ENCODE results near the gene UNC13A. TPM values are rescaled to one million over a fixed set of nuclear protein-coding genes. Genes with fewer than 3 reads are reported as not detected.

Gene UNC13A
- total RNA-seq, 1 experiment from 2014 or later, result 29.0 TPM

DNA sequence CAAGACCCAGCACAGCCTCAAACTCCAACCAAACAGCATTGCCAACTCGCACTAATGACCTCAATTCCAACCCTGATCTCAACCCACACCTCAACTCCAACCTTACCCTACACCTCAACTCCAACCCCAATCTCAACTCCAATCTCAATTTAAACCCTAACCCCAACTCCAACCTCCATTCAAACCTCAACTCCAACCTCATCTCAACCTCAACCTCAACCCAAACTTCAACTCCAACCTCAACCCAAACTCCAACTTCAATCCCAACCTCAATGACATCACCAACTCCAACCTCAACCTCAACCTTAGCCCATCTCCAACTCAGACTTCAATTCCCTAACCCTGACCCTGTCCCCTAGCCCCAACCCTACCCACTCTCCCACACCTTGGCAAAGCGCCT is 58.4 kb downstream of the UNC13A start:
- peaks cover 0 to 1% of the 10 kb centered on the region in 2 experiments; a peak in 1 of 4 replicates for H3K36me3 ChIP-seq (ENCODE audit: control insufficient read depth in 1 of 2, insufficient read depth in 2 of 2, low read length in 2 of 2)
- H3K4me3 ChIP-seq (replicated peaks in 1 of 2; ENCODE audit: low read depth in 1 of 2, low read length in 2 of 2), result no peak overlapping the region
- no peak for ATAC-seq
- H3K27me3 ChIP-seq (ENCODE audit: insufficient read depth, low read length), result no peaks in the 10 kb centered on the region
- ChIA-PET POLR2A (no interaction called here), RAD21 (ENCODE audit: low non-redundant PET in 1 of 2, low total read pairs in 2 of 2, uncharacterized antibody in 2 of 2, unreplicated experiment in 2 of 2) (no interaction called here), CTCF (no interaction called here)
- no peak overlapping the region for H3K4me2 ChIP-seq (ENCODE audit: low read length)
- H3K9ac ChIP-seq (ENCODE audit: low read length), result no peak overlapping the region
- H2AFZ ChIP-seq (ENCODE audit: low read depth, low read length, poor library complexity, severe bottlenecking), result no peak overlapping the region
- TF ChIP-seq TCF7L2 (IDR thresholded peaks at IDR 0.05; ENCODE audit: borderline replicate concordance, extremely low read depth, insufficient read depth, insufficient read length), result no peak
- no peak for TF ChIP-seq RAD21 (IDR thresholded peaks at IDR 0.05; ENCODE audit: low read depth)
- TF ChIP-seq ELF1 (IDR thresholded peaks at IDR 0.05; ENCODE audit: borderline replicate concordance, low read depth), result no peak
- TF ChIP-seq CTCF (IDR thresholded peaks at IDR 0.05 in 2 of 3, conservative IDR thresholded peaks at IDR 0.05 in 1 of 3; ENCODE audit: borderline replicate concordance in 1 of 3, insufficient read depth in 1 of 3, low read depth in 2 of 3, low read length in 2 of 3), result no peak
- no peak for TF ChIP-seq POLR2AphosphoS5 (IDR thresholded peaks at IDR 0.05; ENCODE audit: low read depth, low read length)
- TF ChIP-seq, protein P1, sequence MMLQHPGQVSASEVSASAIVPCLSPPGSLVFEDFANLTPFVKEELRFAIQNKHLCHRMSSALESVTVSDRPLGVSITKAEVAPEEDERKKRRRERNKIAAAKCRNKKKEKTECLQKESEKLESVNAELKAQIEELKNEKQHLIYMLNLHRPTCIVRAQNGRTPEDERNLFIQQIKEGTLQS (IDR thresholded peaks at IDR 0.05), result no peak
- TF ChIP-seq CBX3 (IDR thresholded peaks at IDR 0.05; ENCODE audit: low read depth), result no peak
- TF ChIP-seq ZBTB33 (IDR thresholded peaks at IDR 0.05; ENCODE audit: extremely low read depth, insufficient replicate concordance, low read length), result no peak
- TF ChIP-seq ZFX (IDR thresholded peaks at IDR 0.05), result no peak
- TF ChIP-seq EGR1 (IDR thresholded peaks at IDR 0.05; ENCODE audit: low read depth), result no peak
- TF ChIP-seq SIN3A (IDR thresholded peaks at IDR 0.05; ENCODE audit: low read depth), result no peak
- TF ChIP-seq CEBPB (IDR thresholded peaks at IDR 0.05; ENCODE audit: low read depth), result no peak
- TF ChIP-seq EZH2phosphoT487 (IDR thresholded peaks at IDR 0.05; ENCODE audit: borderline replicate concordance), result no peak
- TF ChIP-seq EZH2 (IDR thresholded peaks at IDR 0.05), result no peak
- TF ChIP-seq POLR2A (IDR thresholded peaks at IDR 0.05; ENCODE audit: borderline replicate concordance, extremely low read depth, insufficient read depth, insufficient read length), result no peak
- H3K9me3 ChIP-seq (ENCODE audit: control insufficient read depth in 1 of 2, insufficient read depth in 1 of 2, low read depth in 1 of 2, low read length in 2 of 2), result no peaks in the 10 kb centered on the region
- no peaks in the 10 kb centered on the region for H3K9me2 ChIP-seq (ENCODE audit: insufficient read depth)
- no peaks in the 10 kb centered on the region for H3K4me1 ChIP-seq (ENCODE audit: control insufficient read depth in 1 of 2, insufficient read depth in 2 of 2, low read length in 2 of 2)
- no peak overlapping the region for H3K27ac ChIP-seq (ENCODE audit: low read depth, low read length)
- no peak for DNase-seq (ENCODE audit: low read depth, low spot score)
- intact Hi-C loops (cut with micrococcal nuclease), result no loop called here
- no peaks in the 10 kb centered on the region for H3K79me2 ChIP-seq (ENCODE audit: insufficient read depth, low read length)
- BruUV-seq (replicated peaks), result no TSS peak
- no peaks in the 10 kb centered on the region for H4K20me1 ChIP-seq (ENCODE audit: insufficient read depth)

Measured in HCT116 (cell line).